Peyer's patch (tissue), 4 donors: ENCODE results near the gene QTRT2.

Experiments used
- CTCF ChIP-seq, 6 experiments: fragments of 450-650 bp in 4 of 6; fragments of 200-600 bp in 2 of 6; sonication (generic) in 1 of 6; IDR thresholded peaks; one replicate each; pipeline ENCODE4 v1.5.1; 2017 to 2019; ENCODE audit warnings: antibody characterized with exemption in 6 of 6, mild to moderate bottlenecking in 3 of 6, moderate library complexity in 1 of 6
- POLR2A ChIP-seq, 2 donors: fragments of 450-650 bp; IDR thresholded peaks; one replicate each; pipeline ENCODE4 v1.5.1; 2017; ENCODE audit warnings: antibody characterized with exemption in 2 of 2, mild to moderate bottlenecking in 2 of 2, moderate library complexity in 2 of 2

DNA sequence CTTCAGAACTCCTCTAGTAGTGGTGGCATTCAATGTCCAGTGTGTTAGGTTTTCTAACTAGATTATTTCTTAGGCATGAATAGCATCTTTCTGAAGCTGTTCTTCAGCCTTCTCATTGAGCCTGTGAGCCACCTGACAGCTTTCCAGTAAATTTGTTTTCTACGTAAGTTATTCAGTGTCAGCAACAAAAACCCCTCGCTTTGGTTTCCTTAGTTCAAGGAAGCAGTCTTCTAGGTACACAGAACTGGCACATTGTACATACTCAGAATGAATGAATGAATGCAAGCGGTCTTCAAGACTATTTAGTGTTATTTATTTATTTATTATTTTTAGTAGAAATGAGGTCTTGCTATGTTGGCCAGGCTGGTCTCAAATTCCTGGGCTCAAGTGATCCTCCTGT lies 77.4 kb downstream of the QTRT2 start:
- TF ChIP-seq CTCF (IDR thresholded peaks at IDR 0.05) (no peak), POLR2A (IDR thresholded peaks at IDR 0.05) (no peak)
